ENCODE data around the gene RPGRIP1L. TPM values are rescaled to one million over a fixed set of nuclear protein-coding genes. Genes with fewer than 3 reads are reported as not detected.

The RPGRIP1L gene
- polyA plus RNA-seq, 2 of the 4 experiments (the other 2 are of a cell fraction) = 13.0 to 19.6 TPM

DNA sequence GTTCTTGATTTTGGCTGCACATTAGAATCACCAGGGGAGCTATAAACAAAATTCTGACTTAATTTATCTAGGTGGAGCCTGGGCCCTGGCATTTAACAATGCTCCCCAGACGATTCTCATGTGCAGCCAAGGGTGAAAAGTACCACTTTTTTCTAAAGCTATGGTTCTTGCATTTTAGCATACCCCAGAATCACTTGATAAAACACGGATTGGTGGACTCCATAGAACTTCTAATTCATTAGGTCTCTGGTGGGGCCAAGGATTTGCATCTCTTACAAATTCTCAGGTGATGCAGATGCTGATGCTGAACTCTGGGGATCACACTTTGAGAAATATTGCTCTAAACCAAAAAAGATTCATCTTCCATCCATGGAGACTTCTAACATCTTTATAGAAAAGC lies 74.5 kb downstream of the RPGRIP1L start:
- Histone ChIP-seq H3K4me1 (no peaks in the 10 kb centered on the region), H3K4me3 (no peak overlapping the region), H3K4me2 (no peak overlapping the region), H3K9me3 (no peaks in the 10 kb centered on the region), H3K27ac (no peak overlapping the region)
- ATAC-seq = no peak
- ChIA-PET POLR2A (no interaction called here), CTCF (interaction anchor here (1.4 to 1.7 kb wide), 2 partner anchors 9 to 79 kb away, joined by 3 to 4 read pairs; no protein-coding TSS in a partner anchor)
- no peak for DNase-seq (ENCODE audit: low read depth in 1 of 2, low spot score in 1 of 2)
- 69% methylated on average over 2 of the region's 2 CpGs for WGBS (ENCODE audit: missing lambda C conversion rate)
- TF ChIP-seq BHLHE40 (IDR thresholded peaks at IDR 0.05; ENCODE audit: low read depth, low read length) = no peak
- TF ChIP-seq, protein P1, sequence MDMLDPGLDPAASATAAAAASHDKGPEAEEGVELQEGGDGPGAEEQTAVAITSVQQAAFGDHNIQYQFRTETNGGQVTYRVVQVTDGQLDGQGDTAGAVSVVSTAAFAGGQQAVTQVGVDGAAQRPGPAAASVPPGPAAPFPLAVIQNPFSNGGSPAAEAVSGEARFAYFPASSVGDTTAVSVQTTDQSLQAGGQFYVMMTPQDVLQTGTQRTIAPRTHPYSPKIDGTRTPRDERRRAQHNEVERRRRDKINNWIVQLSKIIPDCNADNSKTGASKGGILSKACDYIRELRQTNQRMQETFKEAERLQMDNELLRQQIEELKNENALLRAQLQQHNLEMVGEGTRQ (IDR thresholded peaks at IDR 0.05) = no peak
- TF ChIP-seq ESRRA (IDR thresholded peaks at IDR 0.05; ENCODE audit: borderline replicate concordance, low read length) = no peak
- no peak for TF ChIP-seq FOSL2 (IDR thresholded peaks at IDR 0.05)
- no peak for TF ChIP-seq FOSL2 (CRISPR knock-in tag; IDR thresholded peaks at IDR 0.05)
- TF ChIP-seq CHD2 (IDR thresholded peaks at IDR 0.05; ENCODE audit: low read length, partially characterized antibody) = no peak
- TF ChIP-seq JUN (IDR thresholded peaks at IDR 0.05) = no peak
- FAIRE-seq = no peak

DNA sequence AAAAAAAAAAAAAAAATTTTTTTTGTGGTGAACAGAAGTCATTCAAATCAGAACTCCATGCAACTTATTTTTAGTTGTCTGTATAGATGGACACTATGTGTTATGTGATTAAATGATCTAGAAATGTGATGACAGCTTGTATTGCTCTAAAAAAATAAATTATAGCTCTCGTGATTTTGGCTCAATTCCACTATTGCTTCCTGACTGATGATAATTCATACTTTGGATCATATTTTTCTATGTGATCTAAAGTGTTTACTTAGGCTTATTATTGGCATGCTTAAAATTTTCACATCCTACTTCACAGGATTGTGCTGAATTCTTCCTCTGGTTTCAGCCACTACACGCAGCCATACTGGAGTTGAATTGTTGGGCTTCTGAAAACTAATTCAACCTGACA lies 76.8 kb downstream of the RPGRIP1L start:
- no peak overlapping the region for H3K4me3 ChIP-seq
- no peaks in the 10 kb centered on the region for H3K9me3 ChIP-seq
- TF ChIP-seq, protein P2, sequence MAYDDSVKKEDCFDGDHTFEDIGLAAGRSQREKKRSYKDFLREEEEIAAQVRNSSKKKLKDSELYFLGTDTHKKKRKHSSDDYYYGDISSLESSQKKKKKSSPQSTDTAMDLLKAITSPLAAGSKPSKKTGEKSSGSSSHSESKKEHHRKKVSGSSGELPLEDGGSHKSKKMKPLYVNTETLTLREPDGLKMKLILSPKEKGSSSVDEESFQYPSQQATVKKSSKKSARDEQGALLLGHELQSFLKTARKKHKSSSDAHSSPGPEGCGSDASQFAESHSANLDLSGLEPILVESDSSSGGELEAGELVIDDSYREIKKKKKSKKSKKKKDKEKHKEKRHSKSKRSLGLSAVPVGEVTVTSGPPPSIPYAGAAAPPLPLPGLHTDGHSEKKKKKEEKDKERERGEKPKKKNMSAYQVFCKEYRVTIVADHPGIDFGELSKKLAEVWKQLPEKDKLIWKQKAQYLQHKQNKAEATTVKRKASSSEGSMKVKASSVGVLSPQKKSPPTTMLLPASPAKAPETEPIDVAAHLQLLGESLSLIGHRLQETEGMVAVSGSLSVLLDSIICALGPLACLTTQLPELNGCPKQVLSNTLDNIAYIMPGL (CRISPR knock-in tag; IDR thresholded peaks at IDR 0.05; ENCODE audit: borderline replicate concordance) = no peak
- TF ChIP-seq CBX2 (IDR thresholded peaks at IDR 0.05; ENCODE audit: borderline replicate concordance, low read depth) = no peak
- TF ChIP-seq MAFK (IDR thresholded peaks at IDR 0.05; ENCODE audit: partially characterized antibody) = no peak
- H3K4me2 ChIP-seq = no peak overlapping the region
- no peaks in the 10 kb centered on the region for H3K4me1 ChIP-seq
- ATAC-seq = no peak
- POLR2A ChIA-PET = no interaction called here
- no peak for DNase-seq (ENCODE audit: low read depth in 1 of 2, low spot score in 1 of 2)
- CTCF ChIA-PET = no interaction called here
- 77% methylated on average over 2 of the region's 2 CpGs for WGBS (ENCODE audit: missing lambda C conversion rate)
- FAIRE-seq = no peak
- no peak overlapping the region for H3K27ac ChIP-seq

DNA sequence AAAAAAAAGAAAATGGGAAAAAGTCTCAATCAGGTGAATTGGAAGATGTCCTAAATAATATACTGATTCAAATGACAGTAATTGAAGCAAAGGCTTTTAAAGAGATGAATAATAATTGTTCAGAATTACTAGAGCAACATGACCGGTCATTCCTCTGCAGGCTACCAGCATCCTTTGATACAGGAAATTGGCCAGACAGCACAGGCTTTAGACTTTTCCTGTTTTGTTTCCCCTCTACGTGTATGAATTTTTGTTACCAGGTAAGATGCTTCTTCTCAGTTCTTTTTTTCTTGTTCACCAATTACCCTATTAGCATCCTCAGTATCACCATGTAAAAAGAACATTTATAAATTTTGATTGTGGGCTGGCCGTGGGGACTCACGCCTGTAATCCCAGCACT lies 77.5 kb downstream of the RPGRIP1L start:
- ChIA-PET POLR2A (no interaction called here), CTCF (no interaction called here)
- no peaks in the 10 kb centered on the region for H3K9me3 ChIP-seq
- TF ChIP-seq MYC (IDR thresholded peaks at IDR 0.05; ENCODE audit: borderline replicate concordance, low read length) = no peak
- TF ChIP-seq ZC3H11A (IDR thresholded peaks at IDR 0.05) = no peak
- TF ChIP-seq JUN (IDR thresholded peaks at IDR 0.05) = no peak
- no peak for TF ChIP-seq FOSL2 (IDR thresholded peaks at IDR 0.05)
- no peak for TF ChIP-seq FOSL2 (CRISPR knock-in tag; IDR thresholded peaks at IDR 0.05)
- no peak for TF ChIP-seq NR3C1 (IDR thresholded peaks at IDR 0.05)
- TF ChIP-seq PHF8 (IDR thresholded peaks at IDR 0.05; ENCODE audit: borderline replicate concordance, low read depth) = no peak
- TF ChIP-seq, protein P3, sequence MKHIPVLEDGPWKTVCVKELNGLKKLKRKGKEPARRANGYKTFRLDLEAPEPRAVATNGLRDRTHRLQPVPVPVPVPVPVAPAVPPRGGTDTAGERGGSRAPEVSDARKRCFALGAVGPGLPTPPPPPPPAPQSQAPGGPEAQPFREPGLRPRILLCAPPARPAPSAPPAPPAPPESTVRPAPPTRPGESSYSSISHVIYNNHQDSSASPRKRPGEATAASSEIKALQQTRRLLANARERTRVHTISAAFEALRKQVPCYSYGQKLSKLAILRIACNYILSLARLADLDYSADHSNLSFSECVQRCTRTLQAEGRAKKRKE (CRISPR knock-in tag; IDR thresholded peaks at IDR 0.05; ENCODE audit: low read depth) = no peak
- ATAC-seq = no peak
- H3K4me1 ChIP-seq = no peaks in the 10 kb centered on the region
- 87% methylated on average over 4 of the region's 4 CpGs for WGBS (ENCODE audit: missing lambda C conversion rate)
- FAIRE-seq = no peak
- DNase-seq (ENCODE audit: low read depth in 1 of 2, low spot score in 1 of 2) = no peak
- H3K27ac ChIP-seq = no peak overlapping the region
- no peak overlapping the region for H3K4me3 ChIP-seq
- H3K4me2 ChIP-seq = no peak overlapping the region

DNA sequence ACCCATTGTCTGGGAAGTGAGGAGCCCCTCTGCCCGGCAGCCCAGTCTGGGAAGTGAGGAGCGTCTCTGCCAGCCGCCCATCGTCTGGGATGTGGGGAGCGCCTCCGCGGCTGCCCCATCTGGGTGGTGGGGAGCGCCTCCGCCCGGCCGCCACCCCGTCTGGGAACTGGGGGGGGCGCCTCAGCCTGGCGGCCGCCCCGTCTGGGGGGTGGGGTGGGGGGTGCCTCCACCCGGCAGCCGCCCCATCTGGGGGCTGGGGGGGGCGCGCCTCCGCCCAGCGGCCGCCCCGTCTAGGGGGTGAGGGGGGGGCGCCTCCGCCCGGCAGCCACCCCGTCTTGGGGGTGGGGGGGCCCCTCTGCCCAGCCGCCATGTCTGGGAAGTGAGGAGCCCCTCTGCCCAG lies 78.4 kb downstream of the RPGRIP1L start:
- DNase-seq (ENCODE audit: low read depth in 1 of 2, low spot score in 1 of 2) (no peak), FAIRE-seq (no peak), ATAC-seq (no peak)
- Histone ChIP-seq H3K4me2 (no peak overlapping the region), H3K27ac (no peak overlapping the region), H3K4me1 (no peaks in the 10 kb centered on the region), H3K9me3 (no peaks in the 10 kb centered on the region), H3K4me3 (no peak overlapping the region)
- 71% methylated on average over 1 of the region's 29 CpGs for WGBS (ENCODE audit: missing lambda C conversion rate)
- CTCF ChIA-PET = no interaction called here
- POLR2A ChIA-PET = no interaction called here
- TF ChIP-seq CBX2 (IDR thresholded peaks at IDR 0.05; ENCODE audit: borderline replicate concordance, low read depth) = no peak
- no peak for TF ChIP-seq EHMT2 (IDR thresholded peaks at IDR 0.05; ENCODE audit: low read depth)
- no peak for TF ChIP-seq SREBF2 (IDR thresholded peaks at IDR 0.05)
- TF ChIP-seq, protein P4, sequence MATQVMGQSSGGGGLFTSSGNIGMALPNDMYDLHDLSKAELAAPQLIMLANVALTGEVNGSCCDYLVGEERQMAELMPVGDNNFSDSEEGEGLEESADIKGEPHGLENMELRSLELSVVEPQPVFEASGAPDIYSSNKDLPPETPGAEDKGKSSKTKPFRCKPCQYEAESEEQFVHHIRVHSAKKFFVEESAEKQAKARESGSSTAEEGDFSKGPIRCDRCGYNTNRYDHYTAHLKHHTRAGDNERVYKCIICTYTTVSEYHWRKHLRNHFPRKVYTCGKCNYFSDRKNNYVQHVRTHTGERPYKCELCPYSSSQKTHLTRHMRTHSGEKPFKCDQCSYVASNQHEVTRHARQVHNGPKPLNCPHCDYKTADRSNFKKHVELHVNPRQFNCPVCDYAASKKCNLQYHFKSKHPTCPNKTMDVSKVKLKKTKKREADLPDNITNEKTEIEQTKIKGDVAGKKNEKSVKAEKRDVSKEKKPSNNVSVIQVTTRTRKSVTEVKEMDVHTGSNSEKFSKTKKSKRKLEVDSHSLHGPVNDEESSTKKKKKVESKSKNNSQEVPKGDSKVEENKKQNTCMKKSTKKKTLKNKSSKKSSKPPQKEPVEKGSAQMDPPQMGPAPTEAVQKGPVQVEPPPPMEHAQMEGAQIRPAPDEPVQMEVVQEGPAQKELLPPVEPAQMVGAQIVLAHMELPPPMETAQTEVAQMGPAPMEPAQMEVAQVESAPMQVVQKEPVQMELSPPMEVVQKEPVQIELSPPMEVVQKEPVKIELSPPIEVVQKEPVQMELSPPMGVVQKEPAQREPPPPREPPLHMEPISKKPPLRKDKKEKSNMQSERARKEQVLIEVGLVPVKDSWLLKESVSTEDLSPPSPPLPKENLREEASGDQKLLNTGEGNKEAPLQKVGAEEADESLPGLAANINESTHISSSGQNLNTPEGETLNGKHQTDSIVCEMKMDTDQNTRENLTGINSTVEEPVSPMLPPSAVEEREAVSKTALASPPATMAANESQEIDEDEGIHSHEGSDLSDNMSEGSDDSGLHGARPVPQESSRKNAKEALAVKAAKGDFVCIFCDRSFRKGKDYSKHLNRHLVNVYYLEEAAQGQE (IDR thresholded peaks at IDR 0.05) = no peak
- TF ChIP-seq FOXS1 (CRISPR knock-in tag; IDR thresholded peaks at IDR 0.05) = no peak
- no peak for TF ChIP-seq ZNF302 (CRISPR knock-in tag; IDR thresholded peaks at IDR 0.05)
- TF ChIP-seq EHF (CRISPR knock-in tag; IDR thresholded peaks at IDR 0.05) = no peak
- TF ChIP-seq, protein P5, sequence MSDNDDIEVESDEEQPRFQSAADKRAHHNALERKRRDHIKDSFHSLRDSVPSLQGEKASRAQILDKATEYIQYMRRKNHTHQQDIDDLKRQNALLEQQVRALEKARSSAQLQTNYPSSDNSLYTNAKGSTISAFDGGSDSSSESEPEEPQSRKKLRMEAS (IDR thresholded peaks at IDR 0.05) = no peak
- TF ChIP-seq, protein P6, sequence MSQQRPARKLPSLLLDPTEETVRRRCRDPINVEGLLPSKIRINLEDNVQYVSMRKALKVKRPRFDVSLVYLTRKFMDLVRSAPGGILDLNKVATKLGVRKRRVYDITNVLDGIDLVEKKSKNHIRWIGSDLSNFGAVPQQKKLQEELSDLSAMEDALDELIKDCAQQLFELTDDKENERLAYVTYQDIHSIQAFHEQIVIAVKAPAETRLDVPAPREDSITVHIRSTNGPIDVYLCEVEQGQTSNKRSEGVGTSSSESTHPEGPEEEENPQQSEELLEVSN (IDR thresholded peaks at IDR 0.05; ENCODE audit: borderline replicate concordance, low read depth) = no peak
- no peak for TF ChIP-seq HOXB5 (CRISPR knock-in tag; IDR thresholded peaks at IDR 0.05)
- TF ChIP-seq JUNB (IDR thresholded peaks at IDR 0.05) = no peak
